Stimulated activated CD8-positive, alpha-beta memory T cell treated with anti-CD3 and anti-CD28 coated beads, Interleukin-12 subunit alpha, Interleukin-12 subunit beta, amount 100 ng/mL, for 1 hour (primary cell): ENCODE data around the gene SGTA.
"Not testable (repeated sequence)": the region's sequence is repeated elsewhere in the genome, so short reads cannot be mapped to it uniquely, and the experiment has no call there.

Experiments
- DNase-seq: peaks from one replicate; pipeline ENCODE4 v3.0.0-alpha.2; 2020; ENCODE audit warnings: low read depth

The SGTA gene

GRCh38 chr19:2726160-2726855, 56.8 kb downstream of the SGTA start:
- no peak for DNase-seq

DNA sequence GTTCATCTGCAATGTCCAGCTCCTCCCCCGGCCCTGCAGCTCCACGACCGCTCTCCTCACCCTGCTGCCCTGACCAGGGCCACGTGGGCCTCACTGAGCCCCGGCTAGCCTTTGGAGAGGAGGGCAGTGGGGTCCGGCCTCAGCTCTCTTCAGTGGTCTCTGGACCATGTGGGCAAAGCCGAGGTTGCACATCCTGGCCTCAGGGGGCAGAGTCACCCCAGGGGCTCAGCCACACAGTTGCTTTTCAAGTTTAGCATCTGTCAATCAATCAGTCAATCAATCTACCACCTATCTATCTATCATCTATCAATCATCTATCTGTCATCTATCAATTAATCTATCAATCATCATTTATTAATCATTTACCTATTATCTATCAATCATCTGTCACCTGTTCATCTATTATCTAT, 58.9 kb downstream of the SGTA start:
- no peak for DNase-seq

DNA sequence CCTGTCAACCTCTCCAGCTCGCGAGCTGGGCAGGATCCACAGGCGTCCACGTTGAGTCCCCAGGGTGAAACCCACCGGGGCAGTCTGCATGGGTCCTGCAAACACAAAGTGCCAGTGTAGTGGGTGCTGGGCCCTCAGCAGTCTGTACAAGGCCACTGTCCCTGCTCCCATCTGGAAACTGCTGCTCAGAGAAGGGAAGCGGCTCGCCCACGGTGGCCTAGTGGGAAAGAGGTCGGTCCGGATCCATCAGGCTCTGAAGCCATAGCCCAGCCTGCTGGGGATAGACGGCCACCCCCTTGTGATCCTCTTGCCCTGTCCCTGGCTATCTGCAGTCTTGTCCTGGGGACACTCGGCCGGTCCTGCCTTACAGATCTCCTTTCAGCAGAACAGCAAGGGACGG, 59.3 kb downstream of the SGTA start:
- no peak for DNase-seq

- no peak for DNase-seq
Measured at GRCh38 chr19:2723345-2723715, 59.7 kb downstream of the SGTA start.

- DNase-seq = no peak
Measured at GRCh38 chr19:2722541-2723344, 60.3 kb downstream of the SGTA start.

- no peak for DNase-seq
Measured at GRCh38 chr19:2721570-2722540, 61.2 kb downstream of the SGTA start.

DNA sequence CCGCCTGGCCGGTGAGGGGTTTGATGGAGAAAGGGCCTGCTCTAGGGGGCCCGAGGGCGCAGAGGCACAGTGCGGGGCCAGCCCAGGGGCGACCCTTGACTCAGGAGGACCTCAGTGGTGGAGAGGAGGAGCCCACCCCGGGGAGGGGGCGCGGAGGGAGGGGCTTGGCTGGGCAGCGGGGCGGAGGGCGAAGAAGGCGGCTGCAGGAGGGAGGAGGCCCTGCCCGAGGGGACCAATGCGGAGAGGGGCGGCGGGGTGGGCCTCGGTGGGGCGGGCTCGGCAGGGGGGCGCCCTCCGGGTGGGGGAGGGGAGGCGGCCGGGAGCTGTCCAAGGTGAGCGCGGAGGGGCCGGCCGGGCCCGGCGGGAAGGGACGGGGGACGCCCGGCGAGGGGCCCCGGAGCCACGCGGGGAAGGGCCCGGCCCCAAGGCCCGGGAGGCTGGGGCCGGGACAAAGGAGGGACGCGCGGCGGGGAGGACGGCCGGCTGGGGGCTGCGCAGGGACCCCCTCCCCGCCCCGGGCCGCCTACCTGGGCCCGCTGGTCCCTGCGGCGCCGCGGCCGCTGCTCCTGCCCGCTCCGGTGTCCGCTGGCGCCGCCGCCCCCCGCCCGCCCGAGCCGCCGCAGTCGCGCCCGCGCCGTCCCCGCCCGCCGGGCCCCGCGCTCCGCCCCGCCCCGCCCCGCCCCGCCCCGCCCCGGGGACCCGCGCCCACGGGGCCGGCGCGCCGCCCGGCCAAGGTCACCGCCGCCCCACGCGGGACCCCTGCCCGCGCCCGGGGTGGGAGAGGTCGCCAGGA, 62.1 kb downstream of the SGTA start, which contains the start of gene DIRAS1:
DIRAS1 (minus strand) TSS at position 596 of the 793 bp plus-strand sequence. CDS start 3,566 bp downstream, outside the sequence.
- DNase-seq = no peak

GRCh38 chr19:2719920-2720776, 62.9 kb downstream of the SGTA start:
- DNase-seq = no peak

DNA sequence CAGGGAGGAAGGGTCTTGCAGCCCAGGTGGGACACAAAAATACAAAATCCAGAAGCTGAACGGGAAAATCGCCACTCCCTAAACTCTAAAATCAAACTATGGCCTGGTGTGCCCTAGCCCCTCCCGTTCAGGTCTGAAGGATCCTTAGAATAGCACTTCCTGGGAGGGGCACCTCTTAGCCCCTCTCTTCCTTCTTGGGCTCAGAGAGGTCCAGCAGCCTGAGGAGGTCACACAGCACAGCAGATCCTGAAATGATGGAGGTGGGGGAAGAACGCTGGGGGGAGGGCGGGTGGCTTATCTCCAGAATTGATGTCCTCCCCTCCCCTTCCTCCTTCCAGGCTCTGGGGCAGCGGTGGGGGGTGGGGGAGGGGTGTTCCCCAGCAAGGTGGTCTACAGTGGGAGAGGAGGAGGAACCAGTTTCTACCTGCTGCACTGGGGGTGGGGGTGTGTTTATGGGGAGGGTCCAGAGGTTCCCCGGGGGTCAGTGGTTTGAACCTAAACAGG, 63.8 kb downstream of the SGTA start:
- DNase-seq = no peak

GRCh38 chr19:2717638-2718541, 65.2 kb downstream of the SGTA start:
- no peak for DNase-seq

DNA sequence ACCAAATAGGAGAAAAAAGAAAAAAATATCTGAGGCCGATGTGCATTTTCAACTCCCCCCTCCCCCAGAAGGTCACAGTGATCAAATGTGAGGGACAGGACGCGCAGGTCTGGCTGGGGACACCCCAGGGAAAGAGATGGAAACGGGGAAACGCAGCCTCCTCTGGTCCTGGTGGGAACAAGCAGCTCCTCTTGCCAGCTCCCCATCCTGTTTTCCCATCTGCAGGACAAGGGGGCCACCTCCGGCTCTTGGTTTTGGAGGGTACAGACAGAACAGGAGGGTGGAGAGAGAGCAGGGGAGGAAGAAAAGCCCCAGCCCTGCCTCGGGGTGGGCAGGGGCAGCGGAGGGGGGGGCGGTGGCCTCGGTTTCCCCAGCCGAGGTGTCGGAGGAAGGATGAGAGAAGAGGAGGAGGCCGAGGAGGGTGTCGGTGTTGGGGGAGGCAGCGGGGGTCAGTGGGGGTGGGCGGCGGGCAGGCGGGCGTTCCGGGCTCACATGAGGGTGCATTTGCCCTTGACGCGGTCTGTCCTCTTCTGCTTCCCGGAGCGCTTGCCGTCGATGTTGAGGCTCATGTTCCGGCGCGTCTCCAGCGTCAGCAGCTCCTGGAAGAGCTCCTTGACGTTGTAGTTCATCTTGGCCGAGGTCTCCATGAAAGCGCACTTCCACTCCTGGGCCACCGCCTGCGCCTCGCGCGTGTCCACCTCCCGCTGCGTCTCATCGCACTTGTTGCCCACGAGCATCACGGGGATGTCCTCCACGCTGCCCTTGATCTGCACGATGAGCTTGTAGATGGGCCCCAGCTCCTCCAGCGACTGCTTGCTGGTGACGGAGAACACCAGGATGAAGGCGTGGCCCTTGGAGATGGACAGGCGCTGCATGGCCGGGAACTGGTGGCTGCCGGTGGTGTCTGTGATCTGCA, 66.1 kb downstream of the SGTA start:
- no peak for DNase-seq

- DNase-seq = no peak
Measured at GRCh38 chr19:2716275-2716650, 66.8 kb downstream of the SGTA start.

GRCh38 chr19:2715470-2716274, 67.4 kb downstream of the SGTA start:
- DNase-seq = no peak

DNA sequence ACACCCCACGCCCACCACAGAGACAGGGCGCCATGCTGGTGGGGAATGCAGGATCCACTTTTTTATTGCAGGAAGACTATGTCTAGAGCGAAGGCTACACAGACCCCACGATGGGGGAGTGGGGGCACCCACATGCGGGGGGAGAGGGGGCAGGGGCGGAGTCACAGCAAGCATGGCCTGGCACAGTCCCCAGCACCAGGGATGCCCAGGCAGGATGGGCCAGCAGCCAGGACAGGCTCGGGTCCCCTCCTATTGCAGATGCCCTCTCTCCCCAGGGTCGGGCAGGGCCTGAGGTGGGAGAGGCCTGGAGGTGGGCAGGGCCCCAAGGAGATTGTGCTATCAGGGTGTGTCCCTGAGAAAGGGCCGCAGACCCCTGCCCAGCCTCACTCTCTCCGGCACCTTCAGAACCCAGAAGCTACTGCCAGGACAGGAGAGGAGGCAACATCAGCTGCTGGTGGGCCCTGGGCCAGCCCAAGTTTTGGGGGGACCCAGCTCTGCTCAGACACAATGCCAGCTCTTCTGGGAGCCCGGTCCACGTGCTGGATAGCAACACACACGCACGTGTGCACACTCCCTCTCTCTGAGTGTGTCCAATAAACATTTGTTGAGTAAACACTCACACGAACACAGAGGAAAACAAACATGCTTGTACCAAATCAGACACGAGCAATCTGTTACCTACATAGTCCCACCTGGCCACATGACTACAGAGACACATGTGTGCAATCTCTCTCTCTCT, 68.4 kb downstream of the SGTA start:
- no peak for DNase-seq

- DNase-seq = not testable (repeated sequence)
Measured at GRCh38 chr19:2714102-2714501, 69.0 kb downstream of the SGTA start.

DNA sequence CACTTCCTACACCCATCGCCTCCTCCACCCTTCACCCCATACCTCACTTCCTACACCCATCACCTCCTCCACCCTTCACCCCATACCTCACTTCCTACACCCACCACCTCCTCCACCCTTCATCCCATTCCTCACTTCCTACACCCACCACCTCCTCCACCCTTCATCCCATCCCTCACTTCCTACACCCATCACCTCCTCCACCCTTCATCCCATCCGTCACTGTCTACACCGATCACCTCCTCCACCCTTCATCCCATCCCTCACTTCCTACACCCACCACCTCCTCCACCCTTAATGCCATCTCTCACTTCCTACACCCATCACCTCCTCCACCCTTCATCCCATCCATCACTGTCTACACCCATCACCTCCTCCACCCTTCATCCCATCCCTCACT, 69.9 kb downstream of the SGTA start:
- DNase-seq = not testable (repeated sequence)

DNA sequence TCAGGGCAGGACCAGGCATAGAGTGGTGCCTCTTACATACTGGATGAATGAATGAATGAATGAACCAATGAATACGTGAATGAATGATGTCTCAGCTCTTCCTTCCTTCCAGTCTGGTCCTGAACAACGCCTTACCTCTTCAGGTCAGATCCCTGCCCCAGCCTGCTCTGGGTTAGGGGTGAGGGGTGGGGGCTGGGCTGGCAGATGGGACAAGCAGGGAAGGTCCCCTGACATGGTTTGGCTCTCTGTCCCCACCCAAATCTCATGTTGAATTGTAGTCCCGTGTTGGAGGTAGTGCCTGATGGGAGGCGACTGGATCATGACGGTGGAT, 71.2 kb downstream of the SGTA start:
- no peak for DNase-seq
